HG02981 (cell line): ENCODE results near the gene GAL3ST3.
"Not testable (repeated sequence)": the region's sequence is repeated elsewhere in the genome, so short reads cannot be mapped to it uniquely, and the experiment has no call there.

Experiments used
- ATAC-seq: cut with Tn5 transposase; IDR thresholded peaks from one replicate; pipeline ENCODE4 v1.9.1; 2021; ENCODE audit warnings: mild to moderate bottlenecking, moderate library complexity; ENCODE audit not compliant: unreplicated experiment

The GAL3ST3 gene

DNA sequence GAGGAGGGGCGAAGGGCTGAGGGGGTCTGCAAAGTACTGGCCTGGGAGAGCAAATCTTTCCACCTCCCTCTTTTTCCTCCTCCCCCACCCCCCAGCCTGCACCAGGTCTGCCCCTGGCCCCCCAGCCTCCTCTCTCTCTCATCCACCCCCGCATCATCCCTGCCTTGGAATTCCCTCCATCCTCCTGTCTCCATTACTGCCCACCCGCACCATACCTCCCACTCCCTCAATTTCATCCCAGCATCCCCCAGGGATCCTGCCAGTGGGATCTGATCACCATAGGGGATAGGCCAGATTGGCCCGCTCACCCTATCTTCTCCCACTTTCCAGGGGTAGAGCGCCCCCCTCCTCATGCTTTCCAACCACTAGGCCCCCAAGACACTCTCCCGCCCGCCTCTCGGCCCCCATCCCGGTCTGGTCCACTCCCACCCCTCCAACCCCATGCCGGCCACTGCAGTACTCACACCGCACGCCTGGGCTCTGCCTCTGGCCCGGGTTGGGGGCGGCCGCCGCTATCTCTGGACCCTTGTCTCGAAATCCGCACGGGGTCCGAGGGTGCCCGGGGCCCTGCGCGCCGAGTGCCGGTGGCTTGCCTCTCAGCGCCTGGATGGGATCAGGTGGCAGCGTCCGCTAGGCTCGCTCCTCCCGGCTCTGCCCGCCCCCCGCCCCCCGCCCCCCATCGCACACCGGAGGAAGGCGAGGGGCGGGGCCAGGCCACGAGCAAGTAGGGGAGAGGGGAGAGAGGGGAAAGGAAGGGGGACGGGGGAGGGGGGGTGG, at the start of gene GAL3ST3:
Gene GAL3ST3 (minus strand): TSS at position 615 of the 777 bp plus-strand sequence. CDS start 3,746 bp downstream, outside the sequence.
- ATAC-seq = no peak

DNA sequence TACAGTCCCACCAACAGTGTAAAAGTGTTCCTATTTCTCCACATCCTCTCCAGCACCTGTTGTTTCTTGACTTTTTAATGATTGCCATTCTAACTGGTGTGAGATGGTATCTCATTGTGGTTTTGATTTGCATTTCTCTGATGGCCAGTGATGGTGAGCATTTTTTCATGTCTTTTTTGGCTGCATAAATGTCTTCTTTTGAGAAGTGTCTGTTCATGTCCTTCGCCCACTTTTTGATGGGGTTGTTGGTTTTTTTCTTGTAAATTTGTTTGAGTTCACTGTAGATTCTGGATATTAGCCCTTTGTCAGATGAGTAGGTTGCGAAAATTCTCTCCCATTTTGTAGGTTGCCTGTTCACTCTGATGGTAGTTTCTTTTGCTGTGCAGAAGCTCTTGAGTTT, 43.2 kb upstream of the GAL3ST3 start:
- not testable (repeated sequence) for ATAC-seq

DNA sequence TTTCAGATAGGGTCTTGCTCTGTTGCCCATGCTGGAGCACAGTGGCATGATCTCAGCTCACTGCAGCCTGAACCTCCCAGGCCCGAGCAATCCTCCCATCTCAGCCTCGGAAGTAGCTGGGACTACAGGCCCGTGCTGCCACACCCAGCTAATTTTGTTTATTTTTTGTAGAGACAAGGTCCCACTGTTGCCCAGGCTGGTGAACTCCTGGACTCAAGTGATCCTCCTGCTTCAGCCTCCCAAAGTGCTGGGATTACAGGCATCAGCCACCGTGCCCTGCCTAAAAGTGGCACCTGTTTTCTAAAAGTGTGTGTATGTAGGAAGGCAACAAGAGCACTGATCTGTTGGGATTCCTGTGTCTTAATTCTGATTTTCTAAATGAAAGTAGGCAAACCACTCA, 41.3 kb upstream of the GAL3ST3 start:
- no peak for ATAC-seq

DNA sequence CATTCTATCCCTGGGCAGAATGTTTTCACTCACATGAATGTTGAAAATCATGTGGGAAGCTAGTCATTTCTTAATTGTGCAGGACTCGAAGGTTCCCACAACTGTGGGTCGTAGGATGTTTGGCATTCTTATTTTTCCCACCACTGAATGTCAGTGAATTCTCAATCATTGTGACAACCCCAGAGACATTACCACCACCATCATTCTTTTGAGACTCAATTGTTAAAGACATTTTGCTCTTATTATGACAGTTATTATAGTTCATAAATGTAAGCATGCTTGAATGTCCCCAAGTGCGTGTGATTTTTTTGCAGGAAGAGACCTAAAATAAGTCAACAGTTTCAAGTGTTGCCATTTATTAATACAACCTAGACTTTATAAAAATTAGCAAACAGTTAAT, 40.1 kb upstream of the GAL3ST3 start:
- no peak for ATAC-seq

DNA sequence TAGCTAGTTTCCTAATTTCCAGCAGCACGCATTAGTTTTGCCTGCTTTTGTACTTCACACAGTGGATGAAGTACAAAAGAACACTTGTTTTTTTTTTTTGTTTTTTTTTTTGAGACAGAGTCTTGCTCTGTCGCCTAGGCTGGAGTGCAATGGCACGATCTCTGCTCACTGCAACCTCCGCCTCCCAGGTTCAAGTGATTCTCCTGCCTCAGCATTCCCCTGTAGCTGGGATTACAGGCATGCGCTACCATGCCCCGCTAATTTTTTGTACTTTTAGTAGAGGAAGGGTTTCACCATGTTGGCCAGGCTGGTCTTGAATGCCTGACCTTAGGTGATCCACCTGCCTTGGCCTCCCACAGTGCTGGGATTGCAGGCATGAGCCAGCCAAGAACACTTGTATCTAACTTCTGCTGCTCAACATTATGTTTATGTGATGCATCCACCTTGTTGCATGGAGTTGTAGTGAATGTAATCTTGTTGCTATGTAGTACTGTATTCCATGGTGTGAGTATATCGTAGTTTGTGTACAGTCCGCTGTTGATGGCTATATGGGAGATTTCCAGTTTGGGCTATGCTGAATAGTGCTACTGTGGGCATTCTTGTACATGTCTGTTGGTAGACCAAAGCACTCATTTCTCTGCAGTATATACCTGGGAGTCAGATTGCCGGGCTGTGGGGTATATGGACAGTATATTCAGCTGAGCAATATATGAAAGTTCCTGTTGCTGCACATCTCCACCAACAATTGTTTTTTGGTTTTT, 38.4 kb upstream of the GAL3ST3 start:
- no peak for ATAC-seq

DNA sequence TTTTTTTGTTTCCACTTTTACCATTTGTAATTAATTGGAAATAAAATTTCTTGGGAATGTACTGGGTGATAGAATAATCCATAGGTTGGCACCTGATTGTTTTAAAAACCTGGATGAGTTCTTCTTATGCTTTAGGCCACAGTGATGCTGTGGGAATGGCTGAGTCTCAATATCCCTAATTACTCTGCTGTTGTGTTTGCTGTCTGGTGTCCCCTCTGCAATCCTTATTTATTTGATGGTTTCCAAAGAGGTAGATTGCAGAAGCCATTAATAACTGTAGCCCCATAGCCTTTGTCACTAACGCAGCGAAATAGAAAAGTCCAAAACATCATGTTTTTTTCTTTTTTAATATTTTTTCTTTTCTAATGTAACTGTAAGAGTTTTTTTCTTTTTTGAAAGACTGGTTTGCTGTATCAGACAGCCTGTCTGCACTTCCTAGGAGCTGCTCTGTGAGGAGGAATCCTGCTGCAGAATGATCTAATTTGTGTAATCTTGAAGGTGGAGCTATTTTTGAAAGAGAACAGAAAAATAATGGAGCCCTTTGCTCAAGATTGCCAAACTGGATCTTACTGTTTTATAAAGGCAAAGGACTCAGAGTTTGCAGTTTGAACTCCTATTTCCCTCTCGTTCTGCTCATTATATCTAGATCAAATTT, 36.0 kb upstream of the GAL3ST3 start:
- no peak for ATAC-seq

- ATAC-seq = no peak
Observed at GRCh38 chr11:66083767-66084166, 34.8 kb upstream of the GAL3ST3 start.

- no peak for ATAC-seq
Observed at GRCh38 chr11:66082946-66083698, 34.2 kb upstream of the GAL3ST3 start.

DNA sequence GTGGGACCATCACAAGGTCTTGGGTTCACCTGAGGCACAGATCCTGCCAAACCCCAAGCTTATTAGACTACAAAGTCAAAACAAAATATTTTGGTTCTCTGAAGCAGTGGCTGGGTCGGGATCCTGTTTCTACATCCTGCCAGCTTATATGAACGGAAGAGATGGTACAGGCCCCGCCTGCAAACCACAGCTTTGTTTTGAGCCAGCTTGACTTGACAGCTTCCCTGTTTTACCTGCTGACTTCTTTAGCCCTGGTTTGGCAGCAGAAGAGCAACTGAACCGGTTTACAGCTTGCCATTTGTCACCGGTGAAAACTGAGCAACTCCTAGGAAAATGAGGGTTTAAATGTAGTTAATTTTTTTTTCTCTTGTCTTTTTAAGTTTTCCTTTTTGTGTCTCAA, 32.5 kb upstream of the GAL3ST3 start:
- ATAC-seq = peak; percentile 59

- ATAC-seq = no peak
Observed at GRCh38 chr11:66080055-66080817, 31.3 kb upstream of the GAL3ST3 start.

DNA sequence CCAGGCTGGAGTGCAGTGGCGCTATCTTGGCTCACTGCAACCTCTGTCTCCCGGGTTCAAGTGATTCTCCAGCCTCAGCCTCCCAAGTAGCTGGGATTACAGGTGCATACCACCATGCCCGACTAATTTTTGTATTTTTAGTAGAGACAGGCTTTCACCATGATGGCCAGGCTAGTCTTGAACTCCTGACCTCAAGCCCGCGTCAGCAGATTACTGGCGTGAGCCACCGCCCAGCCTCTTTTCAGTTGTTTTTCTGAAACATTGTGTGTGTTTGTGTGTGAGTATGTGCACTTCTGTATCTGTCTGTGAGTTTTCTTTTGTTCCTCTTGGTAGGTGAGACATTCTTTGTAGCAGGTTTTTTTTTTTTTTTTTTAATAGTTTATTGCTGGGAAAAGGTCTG, 30.0 kb upstream of the GAL3ST3 start:
- ATAC-seq = not testable (repeated sequence)

DNA sequence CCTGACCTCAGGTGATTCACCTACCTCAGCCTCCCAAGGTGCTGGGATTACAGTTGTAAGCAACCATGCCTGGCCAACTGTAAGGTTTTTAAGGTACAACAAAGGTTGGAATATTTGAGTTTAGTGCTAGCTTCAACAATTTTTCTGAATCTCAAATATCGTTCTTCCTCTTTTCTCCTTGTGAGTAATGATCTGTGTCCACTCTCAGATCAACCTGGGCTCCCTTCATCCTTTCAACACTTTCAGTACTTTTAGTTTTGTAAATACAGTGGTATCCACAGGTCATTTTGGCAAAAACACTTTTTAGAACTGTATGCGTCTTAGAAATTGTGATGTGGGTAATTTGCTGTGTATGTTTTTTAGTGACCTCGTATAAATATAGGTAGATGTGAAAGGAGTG, 29.0 kb upstream of the GAL3ST3 start:
- ATAC-seq = no peak

- ATAC-seq = no peak
Observed at GRCh38 chr11:66076561-66076960, 27.6 kb upstream of the GAL3ST3 start.

DNA sequence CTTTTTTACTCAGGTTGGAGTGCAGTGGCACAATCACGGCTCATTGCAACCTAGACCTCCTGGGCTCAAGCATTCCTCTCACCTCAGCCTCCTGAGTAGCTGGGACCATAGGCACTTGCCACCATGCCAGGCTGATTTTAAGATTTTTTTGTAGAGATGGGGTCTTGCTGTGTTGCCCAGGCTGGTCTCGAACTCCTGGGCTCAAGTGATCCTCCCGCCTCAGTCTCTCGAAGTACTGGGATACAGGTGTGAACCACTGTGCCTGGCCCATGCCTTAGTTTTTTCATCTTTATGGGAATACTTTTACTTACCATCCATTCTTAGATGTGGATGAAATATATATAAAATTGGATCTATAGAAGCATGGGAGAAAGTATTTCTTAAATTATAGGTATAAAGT, 26.3 kb upstream of the GAL3ST3 start:
- no peak for ATAC-seq

GRCh38 chr11:66073669-66074068, 24.7 kb upstream of the GAL3ST3 start:
- no peak for ATAC-seq

GRCh38 chr11:66072518-66072917, 23.6 kb upstream of the GAL3ST3 start:
- no peak for ATAC-seq

DNA sequence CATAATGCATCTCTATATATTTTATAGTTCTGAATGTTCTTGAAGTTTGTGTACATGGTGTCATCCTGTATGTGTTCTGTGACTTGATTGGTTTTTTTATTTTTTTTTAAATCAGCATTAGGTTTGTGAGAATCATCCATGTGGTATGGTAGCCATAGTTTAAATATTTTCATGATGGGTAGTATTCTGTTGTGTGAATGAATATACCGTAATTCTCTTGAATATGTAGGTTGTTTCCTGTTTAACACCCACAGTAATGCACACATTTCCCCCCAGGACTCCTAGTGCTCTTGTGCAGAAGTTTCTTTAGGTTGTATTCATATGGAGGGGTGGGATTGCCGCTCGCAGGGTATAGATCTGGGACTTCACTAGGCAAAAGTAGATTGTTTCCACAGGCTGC, 23.1 kb upstream of the GAL3ST3 start:
- no peak for ATAC-seq

GRCh38 chr11:66071381-66071801, 22.4 kb upstream of the GAL3ST3 start:
- no peak for ATAC-seq

- no peak for ATAC-seq
Observed at GRCh38 chr11:66070604-66071380, 21.8 kb upstream of the GAL3ST3 start.
